Stimulated activated CD4-positive, alpha-beta T cell treated with anti-CD3 and anti-CD28 coated beads, TNF-alpha, amount 100 ng/mL, for 4 hours (primary cell): ENCODE results near the gene JAM3.
"Not testable (repeated sequence)": the region's sequence is repeated elsewhere in the genome, so short reads cannot be mapped to it uniquely, and the experiment has no call there.

Source experiments
- DNase-seq, 3 experiments: peaks; one replicate each; pipeline ENCODE4 v3.0.0-alpha.2; 2020; ENCODE audit warnings: low read depth in 3 of 3

Gene JAM3

GRCh38 chr11:134062265-134063123 is 6.4 kb upstream of the JAM3 start:
- no peak for DNase-seq

DNA sequence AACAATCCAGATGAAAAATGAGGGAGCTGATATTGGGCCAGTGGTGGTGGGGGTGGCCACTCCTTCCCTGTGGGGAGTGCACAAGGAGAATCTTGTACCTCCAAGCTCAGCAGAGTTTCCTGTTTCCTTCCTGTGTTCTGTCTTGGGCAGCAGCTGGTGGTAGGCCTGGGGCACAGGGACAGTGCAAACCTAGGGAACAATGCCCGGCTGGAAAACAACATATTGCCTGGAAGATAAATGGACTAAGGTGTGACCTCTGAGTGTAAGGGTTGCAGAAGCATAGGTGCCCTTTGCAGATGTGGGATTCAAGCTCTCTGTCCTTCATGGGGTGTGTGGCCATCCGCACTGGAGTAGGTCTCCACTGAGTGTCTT is 5.8 kb upstream of the JAM3 start:
- DNase-seq, result no peak

DNA sequence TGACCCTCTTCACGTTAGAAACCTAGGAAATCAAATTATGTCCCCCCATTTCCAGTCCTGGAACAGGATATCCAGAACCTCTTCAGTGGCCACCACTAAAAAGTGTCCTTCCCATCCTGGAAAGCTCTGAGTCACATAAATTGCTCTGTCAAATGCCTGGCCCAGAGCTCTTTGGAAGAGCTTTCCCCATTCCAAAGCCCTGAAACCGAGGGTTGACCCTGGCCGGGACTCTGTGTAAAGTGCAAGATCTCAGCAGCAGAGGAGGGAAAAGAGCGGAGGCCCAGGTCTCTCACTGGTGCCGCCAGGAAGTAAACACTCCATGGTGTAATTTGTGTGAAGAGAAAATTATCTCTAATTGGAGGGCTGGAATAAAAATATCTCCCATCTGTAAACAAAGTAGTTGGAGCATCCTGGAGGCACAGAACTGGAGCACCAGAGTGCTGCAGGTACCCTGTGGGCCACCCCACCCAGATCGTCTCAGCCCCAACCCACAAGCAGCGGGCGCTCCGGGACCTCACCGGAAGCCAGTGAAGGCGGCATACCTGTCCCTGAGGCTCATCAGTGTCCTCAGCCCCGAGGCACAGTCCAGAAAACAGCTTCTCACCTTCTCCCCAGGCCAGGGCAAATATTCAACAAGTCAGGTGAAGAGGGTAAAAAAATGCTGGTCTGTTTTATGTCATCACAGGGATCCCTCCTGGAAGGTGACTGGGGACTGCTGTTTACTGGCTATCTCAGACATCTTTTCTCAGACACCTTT is 4.7 kb upstream of the JAM3 start:
- no peak for DNase-seq

DNA sequence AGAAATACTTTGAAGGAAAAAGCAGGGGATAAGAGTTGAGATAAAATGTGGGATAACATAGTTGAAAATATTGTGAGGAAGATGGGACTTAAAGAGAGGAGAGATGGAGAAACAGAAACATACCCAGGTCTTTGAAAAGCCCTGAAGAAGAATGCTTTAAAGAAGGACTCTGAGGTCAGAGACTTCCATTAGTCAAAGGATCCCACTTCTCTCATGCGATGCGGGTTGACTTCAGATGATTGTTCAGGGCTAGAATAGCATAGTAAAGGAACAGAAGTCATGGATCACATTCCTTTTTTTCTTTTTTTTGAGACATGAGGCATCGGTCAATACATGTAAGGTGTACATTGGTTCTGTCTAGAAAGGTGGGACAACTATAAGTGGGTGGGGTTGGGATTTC is 3.5 kb upstream of the JAM3 start:
- DNase-seq, result no peak

GRCh38 chr11:134066943-134067885 is 1.7 kb upstream of the JAM3 start:
- DNase-seq, result no peak

DNA sequence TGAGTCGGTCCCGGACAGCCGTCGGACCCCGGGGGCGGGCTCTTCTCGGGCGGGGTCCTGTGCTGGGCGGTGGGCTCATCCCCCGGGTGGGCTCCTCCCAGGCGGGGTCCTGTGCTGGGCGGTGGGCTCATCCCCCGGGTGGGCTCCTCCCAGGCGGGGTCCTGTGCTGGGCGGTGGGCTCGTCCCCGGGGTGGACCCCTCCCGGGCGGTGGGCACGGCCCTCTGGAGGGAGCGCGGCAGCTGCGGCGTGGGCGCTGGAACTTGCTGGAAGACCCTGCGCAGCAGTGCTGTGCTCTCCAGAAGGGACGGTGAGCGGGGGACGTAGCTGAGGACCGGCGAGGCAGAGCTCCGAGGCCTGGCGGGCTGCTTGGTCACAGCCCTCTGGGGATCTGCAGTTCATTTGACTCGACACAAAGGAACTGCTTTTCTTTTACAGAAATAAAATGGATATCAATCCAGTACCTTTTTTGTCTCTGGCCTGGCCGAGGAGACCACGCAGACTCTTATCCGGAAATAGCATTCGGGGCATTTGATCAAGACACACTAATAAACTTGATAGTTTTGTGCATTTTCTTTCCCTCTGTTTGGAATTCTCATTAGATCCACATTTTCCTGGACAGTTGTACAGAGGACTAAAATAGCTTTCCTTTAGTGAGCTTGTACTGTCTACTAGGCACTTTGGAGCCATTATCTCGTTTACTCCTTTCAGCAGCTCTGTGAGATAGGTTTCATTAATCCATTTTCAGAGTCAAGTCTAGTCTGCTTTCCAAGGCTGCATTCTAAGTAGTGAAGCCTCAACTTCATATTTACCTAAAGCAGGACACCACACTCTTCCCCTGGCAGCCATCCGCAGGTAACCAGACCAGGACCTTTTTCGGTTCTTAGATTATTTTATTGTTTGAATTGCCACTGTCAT is 812 bp downstream of the JAM3 start:
- no peak for DNase-seq

GRCh38 chr11:134070342-134070845 is 1.5 kb downstream of the JAM3 start:
- DNase-seq, result no peak

DNA sequence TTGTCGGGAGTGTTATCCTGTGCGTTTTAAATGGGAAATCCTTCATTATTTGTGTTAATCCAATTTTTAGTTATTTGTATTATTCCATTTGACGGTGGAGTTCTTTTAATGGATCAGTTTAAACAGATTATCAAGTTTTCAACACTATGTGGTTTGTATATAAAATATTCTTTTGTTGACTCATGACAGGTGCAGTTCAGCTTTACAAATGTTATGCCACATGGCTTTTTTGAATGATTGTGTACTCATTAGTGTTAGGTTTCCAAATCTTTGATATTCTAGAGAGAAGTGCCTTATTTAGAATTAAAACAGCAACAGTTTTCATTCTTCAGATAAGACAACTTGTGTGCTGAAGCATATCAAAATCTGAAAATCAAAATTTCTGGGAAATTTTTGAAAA is 2.4 kb downstream of the JAM3 start:
- no peak for DNase-seq

- no peak for DNase-seq
These were observed 3.0 kb downstream of the JAM3 start for GRCh38 chr11:134071766-134072402.

- no peak for DNase-seq
These were observed 4.0 kb downstream of the JAM3 start for GRCh38 chr11:134072844-134073243.

DNA sequence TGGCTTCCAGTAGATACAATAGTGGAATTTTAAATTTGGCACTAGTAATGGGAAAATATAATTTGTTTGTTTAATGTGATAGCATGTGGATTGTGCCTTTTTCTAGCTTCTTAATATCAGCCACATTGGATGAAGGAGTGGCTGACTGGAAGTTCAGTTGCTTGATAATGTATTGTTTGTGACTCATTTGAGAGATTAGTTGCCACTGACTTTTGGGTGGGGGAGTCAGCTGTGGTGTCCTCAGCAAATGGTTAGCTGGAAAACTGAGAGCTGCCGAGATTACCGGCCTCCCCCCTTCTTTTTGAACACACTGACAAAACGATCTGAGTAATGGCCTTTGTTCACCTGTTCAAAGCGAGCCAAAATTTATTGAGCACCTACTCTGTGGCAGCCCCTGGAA is 5.5 kb downstream of the JAM3 start:
- no peak for DNase-seq

DNA sequence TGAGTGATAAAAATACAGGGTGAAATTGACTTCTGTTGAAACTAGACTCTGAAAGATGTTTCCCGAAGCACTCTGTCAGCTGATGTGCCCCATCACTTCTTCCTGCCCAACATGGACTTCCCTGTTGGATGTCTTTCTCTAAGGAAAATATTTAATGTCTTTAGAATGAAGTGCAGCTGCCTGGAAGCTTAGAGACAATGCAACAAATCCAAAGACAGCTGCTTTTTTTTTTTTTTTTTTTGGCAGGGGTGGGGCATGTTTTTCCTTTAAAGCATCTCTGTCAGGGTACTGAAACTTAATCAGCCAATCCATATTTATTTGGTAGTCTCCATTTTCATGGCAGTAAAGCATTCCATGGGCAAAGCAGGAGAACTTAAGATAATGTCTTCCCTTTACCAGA is 5.9 kb downstream of the JAM3 start:
- no peak for DNase-seq

GRCh38 chr11:134079317-134079716 is 10.4 kb downstream of the JAM3 start:
- no peak for DNase-seq

DNA sequence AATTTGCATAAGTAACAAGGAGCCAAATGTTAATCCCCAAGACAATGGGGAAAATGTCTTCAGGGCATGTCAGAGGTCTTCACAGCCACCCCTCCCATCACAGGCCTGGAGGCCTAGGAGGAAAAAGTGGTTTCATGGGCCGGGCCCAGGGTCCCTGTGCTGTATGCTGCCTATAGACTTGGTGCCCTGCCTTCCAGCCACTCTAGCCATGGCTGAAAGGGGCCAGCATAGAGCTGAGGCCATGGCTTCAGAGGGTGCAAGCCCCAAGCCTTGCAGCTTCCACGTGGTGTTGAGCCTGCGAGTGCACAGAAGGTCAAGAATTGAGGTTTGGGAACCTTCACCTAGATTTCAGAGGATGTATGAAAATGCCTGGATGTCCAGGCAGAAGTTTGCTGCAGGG is 12.4 kb downstream of the JAM3 start:
- DNase-seq, result not testable (repeated sequence)

- no peak for DNase-seq
These were observed 14.1 kb downstream of the JAM3 start for GRCh38 chr11:134082990-134083389.

DNA sequence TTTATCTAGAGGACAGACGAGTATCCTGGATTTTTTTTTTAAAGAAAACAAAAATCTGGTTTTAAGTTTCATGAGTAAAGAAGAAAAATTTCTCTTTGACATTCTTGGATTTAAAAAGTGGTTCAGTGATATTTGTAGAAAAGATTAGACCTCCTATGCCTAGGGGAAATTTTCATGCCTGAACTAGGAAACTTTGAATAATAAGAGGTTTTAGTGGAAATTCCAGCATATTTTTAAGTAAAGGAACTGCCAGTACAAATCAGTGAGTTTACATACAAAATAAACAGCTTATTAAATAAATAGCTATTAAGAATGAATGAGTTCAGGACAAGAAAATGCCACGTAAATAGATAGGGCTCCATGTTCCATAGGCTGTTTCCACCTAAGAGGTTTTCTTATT is 17.5 kb downstream of the JAM3 start:
- DNase-seq, result no peak

- DNase-seq, result not testable (repeated sequence)
These were observed 23.1 kb downstream of the JAM3 start for GRCh38 chr11:134092006-134092405.

DNA sequence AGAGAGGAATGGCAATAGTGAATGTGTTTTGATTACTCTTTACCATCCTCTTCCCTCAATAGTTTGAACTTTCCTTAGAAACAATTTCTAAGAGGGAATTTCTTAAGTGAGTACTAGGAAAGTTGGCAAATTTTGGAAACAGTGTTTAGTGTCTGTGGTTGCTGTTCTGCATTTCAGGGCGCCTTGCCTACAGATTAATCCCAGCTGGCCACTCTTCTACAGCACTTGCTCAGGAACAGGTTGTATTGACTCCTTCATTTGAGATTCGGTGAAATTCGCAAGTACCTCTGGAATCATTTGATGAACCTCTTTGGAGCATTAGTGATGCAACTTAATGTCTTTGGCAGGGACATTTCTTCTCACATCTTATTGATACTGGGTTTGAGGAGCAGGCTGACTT is 28.3 kb downstream of the JAM3 start:
- DNase-seq, result no peak

DNA sequence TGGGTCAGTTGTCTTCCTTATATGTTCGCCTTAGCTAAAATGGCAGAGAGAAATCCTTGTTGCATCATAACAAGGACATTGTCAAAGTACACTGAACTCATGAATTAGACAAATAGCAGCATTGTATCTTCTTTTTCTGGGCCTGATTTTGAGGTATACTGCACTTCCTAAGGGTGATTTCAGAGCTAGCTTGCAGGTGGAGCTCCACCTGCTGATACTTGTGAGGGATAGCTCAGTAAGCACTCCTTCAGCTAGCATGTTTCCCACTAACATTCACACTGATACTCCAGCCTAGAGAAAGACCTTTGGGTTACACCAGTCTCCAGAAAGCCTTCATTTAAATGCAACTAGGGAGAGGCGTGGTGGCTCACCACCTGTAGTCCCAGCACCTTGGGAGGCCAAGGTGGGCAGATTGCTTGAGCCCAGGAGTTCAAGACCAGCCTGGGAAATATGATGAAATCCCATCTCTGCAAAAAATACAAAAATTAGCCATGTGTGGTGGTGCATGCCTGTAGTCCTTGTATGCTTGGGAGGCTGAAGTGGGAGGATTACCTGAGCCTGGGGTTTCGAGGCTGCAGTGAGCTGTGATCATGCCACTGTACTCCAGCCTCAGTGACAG is 29.8 kb downstream of the JAM3 start:
- DNase-seq, result no peak

DNA sequence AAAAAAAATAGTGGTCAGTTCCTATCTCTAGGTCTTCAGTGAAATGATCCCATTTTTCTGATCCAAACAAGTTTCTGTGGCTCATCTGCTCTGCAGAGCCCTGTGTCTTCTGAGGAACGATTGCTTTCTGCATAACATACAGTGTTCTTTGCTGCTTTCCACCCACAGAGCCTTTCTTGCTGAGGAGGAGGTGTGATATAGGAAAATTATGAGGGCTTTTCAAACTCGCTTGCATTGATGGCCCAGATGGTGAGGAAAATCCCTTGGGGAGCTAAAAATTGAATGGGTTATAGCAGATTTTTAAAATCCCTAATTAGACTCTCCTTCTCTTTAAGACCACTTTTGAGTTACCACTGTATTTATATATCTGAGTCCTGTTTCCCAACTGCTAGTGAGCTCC is 31.3 kb downstream of the JAM3 start:
- DNase-seq, result no peak
